AG10803 (cell line): ENCODE data around the gene DOCK9.
"Not testable (repeated sequence)": the region's sequence is repeated elsewhere in the genome, so short reads cannot be mapped to it uniquely, and the experiment has no call there.

Source experiments
- DNase-seq: peaks from one replicate; pipeline ENCODE4 v3.0.0; 2010; ENCODE audit warnings: low read depth
- H3K4me3 ChIP-seq: 2 replicates; pipeline ENCODE4 v1.5.1; 2011; ENCODE audit warnings: mild to moderate bottlenecking, low read length, control low read depth
- CTCF ChIP-seq: conservative IDR thresholded peaks from 2 replicates; pipeline ENCODE4 v1.5.1; 2011; ENCODE audit warnings: mild to moderate bottlenecking, low read length, control low read depth, inconsistent platforms

The DOCK9 gene

GRCh38 chr13:98900442-98900841 lies 77.4 kb downstream of the DOCK9 start:
- TF ChIP-seq CTCF, result no peak
- peak; percentile 24 for DNase-seq
- no peak overlapping the region for H3K4me3 ChIP-seq

GRCh38 chr13:98897706-98898105 lies 80.2 kb downstream of the DOCK9 start:
- DNase-seq, result no peak

GRCh38 chr13:98896868-98897144 lies 81.1 kb downstream of the DOCK9 start:
- no peak for TF ChIP-seq CTCF
- H3K4me3 ChIP-seq, result no peak overlapping the region
- no peak for DNase-seq

More at GRCh38 chr13:98897706-98898105, 80.2 kb downstream of the DOCK9 start:
- no peak for TF ChIP-seq CTCF
- no peak overlapping the region for H3K4me3 ChIP-seq

- TF ChIP-seq CTCF, result no peak
- H3K4me3 ChIP-seq, result no peak overlapping the region
- no peak for DNase-seq
These were observed 81.6 kb downstream of the DOCK9 start for GRCh38 chr13:98896083-98896867.

GRCh38 chr13:98894814-98895213 lies 83.0 kb downstream of the DOCK9 start:
- not testable (repeated sequence) for H3K4me3 ChIP-seq, DNase-seq

GRCh38 chr13:98893371-98893770 lies 84.5 kb downstream of the DOCK9 start:
- DNase-seq, result no peak
- H3K4me3 ChIP-seq, result no peak overlapping the region
- no peak for TF ChIP-seq CTCF

GRCh38 chr13:98892821-98893220 lies 85.0 kb downstream of the DOCK9 start:
- no peak for DNase-seq
- H3K4me3 ChIP-seq, result no peak overlapping the region
- no peak for TF ChIP-seq CTCF
